Measurements from ENCODE around the gene ANKRD50.

- TF ChIP-seq POLR2A (IDR thresholded peaks at IDR 0.05; ENCODE audit: low read depth, low read length) (no peak), TAF1 (IDR thresholded peaks at IDR 0.05; ENCODE audit: borderline replicate concordance, low read depth, low read length) (no peak)
Measured at GRCh38 chr4:124636788-124637187, 75.7 kb downstream of the ANKRD50 start.

Measured in GM12892 (cell line).